GM12878 (cell line): Measurements from ENCODE around the gene ATP8A1. TPM values are rescaled to one million over a fixed set of nuclear protein-coding genes. Genes with fewer than 3 reads are reported as not detected.

Experiments
- ATAC-seq: fragments of 200-7000 bp; cut with Tn5 transposase; 3 replicates; pipeline ENCODE4 v1.9.1; 2020; ENCODE audit warnings: mild to moderate bottlenecking, moderate library complexity
- BruUV-seq: library from RNA; stranded (reverse); fragments of 400-500 nt; replicated peaks from 2 replicates; lab custom pipeline; 2021; lab: Mats Ljungman, UMichigan
- CTCF ChIA-PET: fragments of 300-600 bp; sonication (Branson Sonifier 250); formaldehyde crosslinking; extraction: SDS; loops from one replicate; lab custom pipeline; 2021; ENCODE audit warnings: inconsistent platforms; lab: Yijun Ruan, JAX
- POLR2A ChIA-PET: fragments of 350-600 bp; formaldehyde crosslinking; extraction: SDS; loops from one replicate; lab custom pipeline; 2021; ENCODE audit warnings: inconsistent platforms; lab: Charles Lee
- RAD21 ChIA-PET: fragments of 300-600 bp; sonication (Branson Sonifier 250); formaldehyde crosslinking; loops from one replicate; lab custom pipeline; 2023; ENCODE audit warnings: antibody characterized with exemption; ENCODE audit not compliant: unreplicated experiment; lab: Charles Lee
- SMC1A ChIA-PET: fragments of 300-600 bp; sonication (Branson Sonifier 250); formaldehyde crosslinking; loops from one replicate; lab custom pipeline; 2023; ENCODE audit not compliant: unreplicated experiment, uncharacterized antibody; lab: Charles Lee
- DNase-seq: peaks from one replicate; pipeline ENCODE4 v3.0.0-alpha.2; 2011; ENCODE audit warnings: low read depth, low spot score
- FAIRE-seq: peaks from 3 replicates; lab custom pipeline; 2011; peaks lifted over from hg19 to GRCh38; lab: Jason Lieb, UNC
- H2AFZ ChIP-seq: 2 replicates; pipeline ENCODE4 v1.6.0; 2011; ENCODE audit warnings: low read depth, low read length, control low read depth; ENCODE audit not compliant: control insufficient read depth
- H3K27ac ChIP-seq: 2 replicates; pipeline ENCODE4 v1.5.1; 2011; ENCODE audit warnings: control low read depth; ENCODE audit not compliant: control insufficient read depth, insufficient read depth
- H3K27me3 ChIP-seq, 2 experiments: replicated peaks in 1 of 2; 2 replicates each; pipeline versions ENCODE4 v1.6.0 to v1.6.1; 2011; ENCODE audit warnings: low read length in 1 of 2; ENCODE audit not compliant: control insufficient read depth in 2 of 2, insufficient read depth in 2 of 2
- H3K36me3 ChIP-seq, 2 experiments: 2 replicates each; pipeline ENCODE4 v1.5.1; 2011; ENCODE audit warnings: low read length in 1 of 2; ENCODE audit not compliant: control insufficient read depth in 2 of 2, insufficient read depth in 2 of 2
- H3K4me1 ChIP-seq: 2 replicates; pipeline ENCODE4 v1.6.1; 2011; ENCODE audit warnings: mild to moderate bottlenecking, low read length, moderate library complexity, mixed read lengths; ENCODE audit not compliant: control insufficient read depth, insufficient read depth
- H3K4me2 ChIP-seq: 2 replicates; pipeline ENCODE4 v1.6.0; 2011; ENCODE audit warnings: control low read depth; ENCODE audit not compliant: control insufficient read depth, insufficient read depth
- H3K4me3 ChIP-seq: fragments of 200-600 bp; sonication (generic); 2 replicates; pipeline ENCODE4 v1.5.1; 2016
- H3K79me2 ChIP-seq: 2 replicates; pipeline ENCODE4 v1.6.0; 2011; ENCODE audit warnings: low read length; ENCODE audit not compliant: control insufficient read depth, insufficient read depth
- H3K9ac ChIP-seq: 2 replicates; pipeline ENCODE4 v1.8.0; 2011; ENCODE audit warnings: low read length, control low read depth, mixed read lengths; ENCODE audit not compliant: control insufficient read depth, insufficient read depth
- H3K9me3 ChIP-seq: replicated peaks from 3 replicates; pipeline ENCODE4 v1.5.1; 2011; ENCODE audit warnings: mild to moderate bottlenecking, low read length; ENCODE audit not compliant: control insufficient read depth, insufficient read depth
- H4K20me1 ChIP-seq: 2 replicates; pipeline ENCODE4 v1.6.0; 2011; ENCODE audit not compliant: control insufficient read depth, insufficient read depth
- ATF7 ChIP-seq: fragments of 450-650 bp; IDR thresholded peaks from 2 replicates; pipeline ENCODE4 v1.6.1; 2016; ENCODE audit warnings: low read depth, mild to moderate bottlenecking
- BCL3 ChIP-seq: IDR thresholded peaks from 2 replicates; pipeline ENCODE4 v1.6.1; 2011; ENCODE audit warnings: borderline replicate concordance, low read depth, mild to moderate bottlenecking, moderate library complexity, low read length; ENCODE audit not compliant: insufficient read depth, poor library complexity, severe bottlenecking
- ESRRA ChIP-seq: IDR thresholded peaks from 2 replicates; pipeline ENCODE4 v1.6.1; 2012; ENCODE audit warnings: mild to moderate bottlenecking, low read length, improper control_type of control experiment
- HCFC1 ChIP-seq: fragments of 150-350 bp; IDR thresholded peaks from 2 replicates; pipeline ENCODE4 v1.6.1; 2014; ENCODE audit warnings: low read length
- IKZF2 ChIP-seq, 2 experiments: fragments of 450-650 bp; IDR thresholded peaks; 2 replicates each; pipeline ENCODE4 v1.6.1; 2017; ENCODE audit warnings: mild to moderate bottlenecking in 2 of 2, moderate library complexity in 2 of 2
- MTA2 ChIP-seq: fragments of 450-650 bp; IDR thresholded peaks from 2 replicates; pipeline ENCODE4 v1.6.1; 2016; ENCODE audit warnings: low read depth, mild to moderate bottlenecking, moderate library complexity
- MTA3 ChIP-seq: IDR thresholded peaks from 2 replicates; pipeline ENCODE4 v1.6.1; 2012; ENCODE audit warnings: low read length, inconsistent platforms, borderline replicate concordance
- NR2C2 ChIP-seq: IDR thresholded peaks from 2 replicates; pipeline ENCODE4 v1.6.1; 2011; ENCODE audit warnings: borderline replicate concordance, low read depth; ENCODE audit not compliant: control insufficient read depth, insufficient read length
- SMC3 ChIP-seq: IDR thresholded peaks from 2 replicates; pipeline ENCODE4 v1.6.1; 2011; ENCODE audit warnings: low read length, improper control_type of control experiment, borderline replicate concordance
- WGBS: methylation state at CpG from one replicate; pipeline ENCODE4 v1.1.6; 2016; ENCODE audit warnings: low lambda C conversion rate; ENCODE audit not compliant: insufficient replicate concordance, insufficient coverage; ENCODE audit errors: missing lambda C conversion rate; 5-methylcytosine and 5-hydroxymethylcytosine counted together
- in situ Hi-C: fragments of 300-500 bp; cut with MboI; formaldehyde crosslinking; loops from 9 replicates; pipeline ENCODE4 v1.14.3; 2018; ENCODE audit warnings: mixed read lengths
- intact Hi-C: fragments of 100-400 bp; cut with micrococcal nuclease; formaldehyde crosslinking; loops from one replicate; pipeline ENCODE4 v1.14.2; 2022; ENCODE audit not compliant: unreplicated experiment
- polyA plus RNA-seq, 11 experiments: library from polyadenylated mRNA; depleted of rRNA in 4 of 11; unstranded in 6 of 11; stranded (reverse) in 5 of 11; fragments of >200 nt; fragmentation: Nextera tagmentation in 4 of 11; fragmentation: Illumina TruSeq in 1 of 11; extraction: Ambion mirVana in 4 of 11; extraction: Trizol in 1 of 11; gene quantifications; 1 replicate in 1 of 11; 2 replicates in 10 of 11; pipeline versions ENCODE4 v1.2.1 to v1.2.3, GENCODE V29; 2011 to 2016; ENCODE audit warnings: inconsistent platforms in 2 of 11, missing spikeins in 2 of 11, low read depth in 1 of 11
- total RNA-seq, 4 experiments: library from RNA; depleted of rRNA in 3 of 4; stranded (reverse); fragments of >200 nt in 3 of 4; fragmentation: Illumina TruSeq in 1 of 4; extraction: Trizol in 1 of 4; gene quantifications; 2 replicates each; pipeline versions ENCODE4 v1.2.1 to v1.2.3, GENCODE V29; 2013 to 2021
- TF ChIP-seq, protein P1 (sequence below): fragments of 450-650 bp; IDR thresholded peaks from 2 replicates; pipeline ENCODE4 v1.6.1; 2017; ENCODE audit warnings: borderline replicate concordance
- TF ChIP-seq, protein P2 (sequence below): fragments of 450-650 bp; formaldehyde crosslinking; IDR thresholded peaks from 2 replicates; pipeline ENCODE4 v1.5.0; 2022; ENCODE audit warnings: mild to moderate bottlenecking, missing genetic modification characterization

ATP8A1 gene
- total and polyA plus RNA-seq, 10 of the 15 experiments (the other 5 are each of a cell fraction or from before 2014, with no cell fraction given): 9.0 to 116 (median 37.3) TPM

- Histone ChIP-seq H3K4me2 (no peak overlapping the region), H3K9me3 (no peaks in the 10 kb centered on the region), H3K36me3 (peaks cover 0 to 18% of the 10 kb centered on the region in 2 experiments; a peak in 3 of 4 replicates), H3K27me3 (no peaks in the 10 kb centered on the region)
- ChIA-PET CTCF (interaction anchor here (0.6 to 1.6 kb wide), 3 partner anchors 20 to 74 kb away, joined by 3 to 8 read pairs (median 3); no protein-coding TSS in a partner anchor), RAD21 (interaction anchor here (0.6 kb wide), 1 partner anchor 10 kb away, joined by 3 read pairs; no protein-coding TSS in a partner anchor), POLR2A (no interaction called here)
- FAIRE-seq: no peak
- intact Hi-C loops: no loop called here
- WGBS: 63% methylated on average over 5 of the region's 5 CpGs
- TF ChIP-seq IKZF2 (IDR thresholded peaks at IDR 0.05) (no peak), ESRRA (no peak), BCL3 (no peak), HCFC1 (no peak), MTA3 (no peak)
- TF ChIP-seq, all 136 proteins: peak for 0
- DNase-seq (no peak), ATAC-seq (no peak)
- Histone ChIP-seq H3K27ac (no peak overlapping the region), H3K4me3 (no peak overlapping the region), H3K4me1 (no peaks in the 10 kb centered on the region), H3K9ac (no peak overlapping the region), H4K20me1 (no peaks in the 10 kb centered on the region), H2AFZ (no peak overlapping the region), H3K79me2 (no peaks in the 10 kb centered on the region)
- in situ Hi-C loops: no loop called here
- BruUV-seq: no TSS peak
- SMC1A ChIA-PET: interaction anchor here (0.7 to 1.3 kb wide), 7 partner anchors 9 to 112 kb away, joined by 3 to 5 read pairs (median 3); no protein-coding TSS in a partner anchor
These were observed 211.9 kb downstream of the ATP8A1 start for GRCh38 chr4:42445038-42445437.

DNA sequence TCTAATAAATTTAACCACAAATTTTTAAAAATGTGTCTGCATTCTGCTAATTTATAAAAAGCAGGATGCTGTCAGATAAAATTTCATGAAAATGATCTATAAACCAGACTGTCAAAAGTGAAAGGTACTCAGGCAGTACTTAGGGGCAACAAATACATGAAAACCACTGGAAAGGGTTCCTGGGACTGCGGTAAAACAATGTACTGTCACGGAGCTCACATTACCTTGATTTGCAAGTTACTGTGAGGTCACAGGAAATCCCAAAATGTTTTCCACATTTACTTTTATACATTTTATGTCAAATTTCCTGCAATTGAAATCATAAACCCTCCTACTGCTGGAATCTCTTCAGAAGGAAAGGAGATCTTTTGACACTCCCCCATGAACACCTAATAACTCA, 214.3 kb downstream of the ATP8A1 start:
- CTCF ChIA-PET: interaction anchor here (1.0 kb wide), 1 partner anchor 439 kb away, joined by 3 read pairs; no protein-coding TSS in a partner anchor
- H2AFZ ChIP-seq: no peak overlapping the region
- ATAC-seq: no peak
- BruUV-seq: no TSS peak
- intact Hi-C loops: loop anchor here (5.0 kb wide), 1 partner anchor 75 kb away; no protein-coding TSS in a partner anchor
- no peak for DNase-seq
- in situ Hi-C loops: no loop called here
- no peak for FAIRE-seq
- H4K20me1 ChIP-seq: no peaks in the 10 kb centered on the region
- H3K27me3 ChIP-seq: no peaks in the 10 kb centered on the region
- POLR2A ChIA-PET: no interaction called here
- H3K79me2 ChIP-seq: no peaks in the 10 kb centered on the region
- H3K4me2 ChIP-seq: no peak overlapping the region
- H3K4me1 ChIP-seq: no peaks in the 10 kb centered on the region
- SMC1A ChIA-PET: interaction anchor here (1.0 kb wide), 1 partner anchor 8 kb away, joined by 3 read pairs; no protein-coding TSS in a partner anchor
- no peak overlapping the region for H3K4me3 ChIP-seq
- RAD21 ChIA-PET: no interaction called here
- H3K9ac ChIP-seq: no peak overlapping the region
- 100% methylated on average over 2 of the region's 2 CpGs for WGBS
- no peaks in the 10 kb centered on the region for H3K9me3 ChIP-seq
- peaks cover 2 to 18% of the 10 kb centered on the region in 2 experiments for H3K36me3 ChIP-seq
- H3K27ac ChIP-seq: no peak overlapping the region
- TF ChIP-seq IKZF2 (IDR thresholded peaks at IDR 0.05) (no peak), ATF7 (no peak), SMC3 (no peak), NR2C2 (no peak), MTA2 (no peak)
- TF ChIP-seq, protein P1, sequence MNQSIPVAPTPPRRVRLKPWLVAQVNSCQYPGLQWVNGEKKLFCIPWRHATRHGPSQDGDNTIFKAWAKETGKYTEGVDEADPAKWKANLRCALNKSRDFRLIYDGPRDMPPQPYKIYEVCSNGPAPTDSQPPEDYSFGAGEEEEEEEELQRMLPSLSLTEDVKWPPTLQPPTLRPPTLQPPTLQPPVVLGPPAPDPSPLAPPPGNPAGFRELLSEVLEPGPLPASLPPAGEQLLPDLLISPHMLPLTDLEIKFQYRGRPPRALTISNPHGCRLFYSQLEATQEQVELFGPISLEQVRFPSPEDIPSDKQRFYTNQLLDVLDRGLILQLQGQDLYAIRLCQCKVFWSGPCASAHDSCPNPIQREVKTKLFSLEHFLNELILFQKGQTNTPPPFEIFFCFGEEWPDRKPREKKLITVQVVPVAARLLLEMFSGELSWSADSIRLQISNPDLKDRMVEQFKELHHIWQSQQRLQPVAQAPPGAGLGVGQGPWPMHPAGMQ: no peak
- TF ChIP-seq, protein P2, sequence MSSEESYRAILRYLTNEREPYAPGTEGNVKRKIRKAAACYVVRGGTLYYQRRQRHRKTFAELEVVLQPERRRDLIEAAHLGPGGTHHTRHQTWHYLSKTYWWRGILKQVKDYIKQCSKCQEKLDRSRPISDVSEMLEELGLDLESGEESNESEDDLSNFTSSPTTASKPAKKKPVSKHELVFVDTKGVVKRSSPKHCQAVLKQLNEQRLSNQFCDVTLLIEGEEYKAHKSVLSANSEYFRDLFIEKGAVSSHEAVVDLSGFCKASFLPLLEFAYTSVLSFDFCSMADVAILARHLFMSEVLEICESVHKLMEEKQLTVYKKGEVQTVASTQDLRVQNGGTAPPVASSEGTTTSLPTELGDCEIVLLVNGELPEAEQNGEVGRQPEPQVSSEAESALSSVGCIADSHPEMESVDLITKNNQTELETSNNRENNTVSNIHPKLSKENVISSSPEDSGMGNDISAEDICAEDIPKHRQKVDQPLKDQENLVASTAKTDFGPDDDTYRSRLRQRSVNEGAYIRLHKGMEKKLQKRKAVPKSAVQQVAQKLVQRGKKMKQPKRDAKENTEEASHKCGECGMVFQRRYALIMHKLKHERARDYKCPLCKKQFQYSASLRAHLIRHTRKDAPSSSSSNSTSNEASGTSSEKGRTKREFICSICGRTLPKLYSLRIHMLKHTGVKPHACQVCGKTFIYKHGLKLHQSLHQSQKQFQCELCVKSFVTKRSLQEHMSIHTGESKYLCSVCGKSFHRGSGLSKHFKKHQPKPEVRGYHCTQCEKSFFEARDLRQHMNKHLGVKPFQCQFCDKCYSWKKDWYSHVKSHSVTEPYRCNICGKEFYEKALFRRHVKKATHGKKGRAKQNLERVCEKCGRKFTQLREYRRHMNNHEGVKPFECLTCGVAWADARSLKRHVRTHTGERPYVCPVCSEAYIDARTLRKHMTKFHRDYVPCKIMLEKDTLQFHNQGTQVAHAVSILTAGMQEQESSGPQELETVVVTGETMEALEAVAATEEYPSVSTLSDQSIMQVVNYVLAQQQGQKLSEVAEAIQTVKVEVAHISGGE: no peak
